ENCODE data around the gene EPHX1. TPM values are rescaled to one million over a fixed set of nuclear protein-coding genes. Genes with fewer than 3 reads are reported as not detected.

The EPHX1 gene
- total and polyA plus RNA-seq, 2 of the 8 experiments (the other 6 are each of a cell fraction or from before 2014, with no cell fraction given) = 45.3 to 79.1 TPM

- no peak for TF ChIP-seq MAX (IDR thresholded peaks at IDR 0.05)
- TF ChIP-seq CTCF (IDR thresholded peaks at IDR 0.05; ENCODE audit: control extremely low read depth in 1 of 3, insufficient read depth in 1 of 3, low read depth in 1 of 3, low read length in 3 of 3) = no peak
These were observed 33.0 kb downstream of the EPHX1 start (continued) for GRCh38 chr1:225842788-225843425.
